ENCODE data around the gene NLRP3. TPM values are rescaled to one million over a fixed set of nuclear protein-coding genes. Genes with fewer than 3 reads are reported as not detected.
A peak's percentile ranks its signal among the peaks of the same experiment; 100 is the strongest.

The NLRP3 gene
- total RNA-seq, 4 donors from 2014 or later = 0.29 to 0.56 (median 0.47) TPM

DNA sequence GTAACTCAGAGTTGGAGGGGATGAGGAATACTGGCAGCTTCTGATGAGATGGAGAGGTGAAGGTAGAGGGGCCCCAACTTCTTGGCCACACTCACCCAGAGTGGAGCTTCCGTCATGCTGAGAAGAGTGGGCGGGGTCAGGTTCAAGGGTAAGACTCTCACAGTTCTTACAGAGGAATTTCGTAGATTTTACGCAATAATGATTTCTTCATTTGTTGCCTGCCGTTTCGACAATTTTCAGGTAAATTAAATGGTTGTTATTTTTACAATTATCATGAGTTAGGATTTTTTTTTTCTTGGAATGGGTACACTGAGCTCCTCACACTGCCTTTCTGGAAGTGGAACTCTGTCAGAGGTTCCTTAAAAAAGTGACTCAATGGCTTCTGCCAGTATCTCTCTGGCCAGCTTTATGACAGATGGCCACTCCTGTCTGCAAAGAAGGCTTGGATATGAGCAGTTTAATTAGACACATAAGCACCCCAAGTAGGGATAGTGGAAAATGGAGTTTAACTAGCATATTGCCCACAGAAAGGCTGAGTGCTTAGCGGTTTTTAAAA is 13.8 kb upstream of the NLRP3 start:
- H3K27ac ChIP-seq = no peak overlapping the region
- H3K4me1 ChIP-seq = no peaks in the 10 kb centered on the region
- no peak overlapping the region for H3K4me3 ChIP-seq
- in situ Hi-C loops (cut with MboI; ENCODE audit: low sequenced_read_pairs in 4 of 4) (no loop called here), intact Hi-C loops (cut with DNase I; ENCODE audit: low total_unique reads) (no loop called here)
- ATAC-seq (no peak), DNase-seq (no peak)
- H3K27me3 ChIP-seq = no peaks in the 10 kb centered on the region
- H3K36me3 ChIP-seq = no peaks in the 10 kb centered on the region
- H3K9me3 ChIP-seq = no peaks in the 10 kb centered on the region
- no peak for TF ChIP-seq POLR2A (IDR thresholded peaks at IDR 0.05)
- TF ChIP-seq, protein P1, sequence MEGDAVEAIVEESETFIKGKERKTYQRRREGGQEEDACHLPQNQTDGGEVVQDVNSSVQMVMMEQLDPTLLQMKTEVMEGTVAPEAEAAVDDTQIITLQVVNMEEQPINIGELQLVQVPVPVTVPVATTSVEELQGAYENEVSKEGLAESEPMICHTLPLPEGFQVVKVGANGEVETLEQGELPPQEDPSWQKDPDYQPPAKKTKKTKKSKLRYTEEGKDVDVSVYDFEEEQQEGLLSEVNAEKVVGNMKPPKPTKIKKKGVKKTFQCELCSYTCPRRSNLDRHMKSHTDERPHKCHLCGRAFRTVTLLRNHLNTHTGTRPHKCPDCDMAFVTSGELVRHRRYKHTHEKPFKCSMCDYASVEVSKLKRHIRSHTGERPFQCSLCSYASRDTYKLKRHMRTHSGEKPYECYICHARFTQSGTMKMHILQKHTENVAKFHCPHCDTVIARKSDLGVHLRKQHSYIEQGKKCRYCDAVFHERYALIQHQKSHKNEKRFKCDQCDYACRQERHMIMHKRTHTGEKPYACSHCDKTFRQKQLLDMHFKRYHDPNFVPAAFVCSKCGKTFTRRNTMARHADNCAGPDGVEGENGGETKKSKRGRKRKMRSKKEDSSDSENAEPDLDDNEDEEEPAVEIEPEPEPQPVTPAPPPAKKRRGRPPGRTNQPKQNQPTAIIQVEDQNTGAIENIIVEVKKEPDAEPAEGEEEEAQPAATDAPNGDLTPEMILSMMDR (IDR thresholded peaks at IDR 0.05 in 4 of 5, conservative IDR thresholded peaks at IDR 0.05 in 1 of 5) = no peak

- H3K27me3 ChIP-seq = no peaks in the 10 kb centered on the region
- no peak overlapping the region for H3K4me3 ChIP-seq
- TF ChIP-seq POLR2A (IDR thresholded peaks at IDR 0.05) = no peak
- TF ChIP-seq, protein P1 (IDR thresholded peaks at IDR 0.05 in 4 of 5, conservative IDR thresholded peaks at IDR 0.05 in 1 of 5) = no peak
- in situ Hi-C loops (cut with MboI; ENCODE audit: low sequenced_read_pairs in 4 of 4) = no loop called here
- no peaks in the 10 kb centered on the region for H3K9me3 ChIP-seq
- ATAC-seq (no peak), DNase-seq (no peak)
- H3K4me1 ChIP-seq = no peaks in the 10 kb centered on the region
- intact Hi-C loops (cut with DNase I; ENCODE audit: low total_unique reads) = no loop called here
- H3K27ac ChIP-seq = no peak overlapping the region
- no peaks in the 10 kb centered on the region for H3K36me3 ChIP-seq
Observed at GRCh38 chr1:247406014-247406656, 9.8 kb upstream of the NLRP3 start.

GRCh38 chr1:247407180-247407616 is 8.8 kb upstream of the NLRP3 start:
- Histone ChIP-seq H3K4me1 (no peaks in the 10 kb centered on the region), H3K27me3 (no peaks in the 10 kb centered on the region), H3K36me3 (no peaks in the 10 kb centered on the region), H3K4me3 (no peak overlapping the region), H3K27ac (no peak overlapping the region), H3K9me3 (no peaks in the 10 kb centered on the region)
- no peak for ATAC-seq
- TF ChIP-seq, protein P1 (IDR thresholded peaks at IDR 0.05 in 4 of 5, conservative IDR thresholded peaks at IDR 0.05 in 1 of 5) = no peak
- no peak for TF ChIP-seq POLR2A (IDR thresholded peaks at IDR 0.05)
- in situ Hi-C loops (cut with MboI; ENCODE audit: low sequenced_read_pairs in 4 of 4) (no loop called here), intact Hi-C loops (cut with DNase I; ENCODE audit: low total_unique reads) (no loop called here)
- peak in 1 of 2 donors; percentile 26 for DNase-seq

- Histone ChIP-seq H3K36me3 (no peaks in the 10 kb centered on the region), H3K27me3 (no peaks in the 10 kb centered on the region), H3K4me1 (no peaks in the 10 kb centered on the region), H3K27ac (no peak overlapping the region), H3K9me3 (no peaks in the 10 kb centered on the region), H3K4me3 (no peak overlapping the region)
- in situ Hi-C loops (cut with MboI; ENCODE audit: low sequenced_read_pairs in 4 of 4) = no loop called here
- no peak for TF ChIP-seq POLR2A (IDR thresholded peaks at IDR 0.05)
- TF ChIP-seq, protein P1 (IDR thresholded peaks at IDR 0.05 in 4 of 5, conservative IDR thresholded peaks at IDR 0.05 in 1 of 5) = no peak
- DNase-seq (no peak), ATAC-seq (no peak)
- intact Hi-C loops (cut with DNase I; ENCODE audit: low total_unique reads) = no loop called here
Observed at GRCh38 chr1:247408100-247408499, 7.9 kb upstream of the NLRP3 start.
